Esophagus squamous epithelium (tissue), 4 donors: ENCODE data around the gene TPSB2.
"Not testable (repeated sequence)": the region's sequence is repeated elsewhere in the genome, so short reads cannot be mapped to it uniquely, and the experiment has no call there.

Experiments
- CTCF ChIP-seq, 6 experiments: fragments of 450-650 bp in 4 of 6; fragments of 200-600 bp in 2 of 6; sonication (generic) in 2 of 6; IDR thresholded peaks; one replicate each; pipeline ENCODE4 v1.5.1; 2016 to 2019; ENCODE audit warnings: antibody characterized with exemption in 6 of 6, mild to moderate bottlenecking in 4 of 6, moderate library complexity in 4 of 6
- POLR2A ChIP-seq, 4 donors: fragments of 450-650 bp; IDR thresholded peaks; one replicate each; pipeline ENCODE4 v1.6.1; 2017; ENCODE audit warnings: antibody characterized with exemption in 4 of 4, mild to moderate bottlenecking in 4 of 4, moderate library complexity in 3 of 4

- not testable (repeated sequence) for TF ChIP-seq POLR2A, CTCF (IDR thresholded peaks at IDR 0.05)
Observed at GRCh38 chr16:1232049-1232748, 2.2 kb upstream of the TPSB2 start.
